ENCODE results near the gene IQGAP3. TPM values are rescaled to one million over a fixed set of nuclear protein-coding genes. Genes with fewer than 3 reads are reported as not detected.

IQGAP3 gene
- total RNA-seq, 1 experiment from 2014 or later = 48.3 TPM

GRCh38 chr1:156549831-156550230 lies 22.5 kb downstream of the IQGAP3 start:
- no peak for TF ChIP-seq CTCF (IDR thresholded peaks at IDR 0.05; ENCODE audit: unreplicated experiment)
- CTCF ChIA-PET = interaction anchor here (0.7 to 1.4 kb wide), 7 partner anchors 14 to 104 kb away, joined by 3 to 4 read pairs (median 3); no protein-coding TSS in a partner anchor
- no peaks in the 10 kb centered on the region for H3K9me3 Mint-ChIP-seq (ENCODE audit: unreplicated experiment)
- DNase-seq (ENCODE audit: unreplicated experiment) = no peak
- BruUV-seq (replicated peaks) = no TSS peak
- H3K4me3 Mint-ChIP-seq (ENCODE audit: unreplicated experiment) = no peak overlapping the region
- H3K4me1 Mint-ChIP-seq (ENCODE audit: insufficient read depth, unreplicated experiment) = peaks cover 17% of the 10 kb centered on the region
- POLR2A ChIA-PET = interaction anchor here (1.9 kb wide), 1 partner anchor 49 kb away, joined by 6 read pairs; the partner anchor contains the start of gene MEF2D
- intact Hi-C loops (cut with micrococcal nuclease) = no loop called here
- peaks cover 34% of the 10 kb centered on the region for H3K36me3 Mint-ChIP-seq (ENCODE audit: insufficient read depth, unreplicated experiment)
- no peaks in the 10 kb centered on the region for H3K27me3 Mint-ChIP-seq (ENCODE audit: insufficient read depth, unreplicated experiment)
- no peak overlapping the region for H3K27ac Mint-ChIP-seq (ENCODE audit: low read depth, unreplicated experiment)

- CTCF ChIA-PET = interaction anchor here (0.7 to 1.4 kb wide), 7 partner anchors 13 to 103 kb away, joined by 3 to 4 read pairs (median 3); no protein-coding TSS in a partner anchor
- no peak for TF ChIP-seq CTCF (IDR thresholded peaks at IDR 0.05; ENCODE audit: unreplicated experiment)
- Mint-ChIP-seq H3K4me3 (ENCODE audit: unreplicated experiment) (no peak overlapping the region), H3K27ac (ENCODE audit: low read depth, unreplicated experiment) (no peak overlapping the region), H3K4me1 (ENCODE audit: insufficient read depth, unreplicated experiment) (peaks cover 17% of the 10 kb centered on the region), H3K27me3 (ENCODE audit: insufficient read depth, unreplicated experiment) (no peaks in the 10 kb centered on the region), H3K9me3 (ENCODE audit: unreplicated experiment) (no peaks in the 10 kb centered on the region), H3K36me3 (ENCODE audit: insufficient read depth, unreplicated experiment) (peaks cover 32% of the 10 kb centered on the region)
- DNase-seq (ENCODE audit: unreplicated experiment) = no peak
- intact Hi-C loops (cut with micrococcal nuclease) = no loop called here
- POLR2A ChIA-PET = interaction anchor here (1.9 kb wide), 1 partner anchor 48 kb away, joined by 6 read pairs; the partner anchor contains the start of gene MEF2D
- BruUV-seq (replicated peaks) = no TSS peak
Measured at GRCh38 chr1:156549390-156549789, 23.0 kb downstream of the IQGAP3 start.

GRCh38 chr1:156547982-156548381 lies 24.4 kb downstream of the IQGAP3 start:
- CTCF ChIA-PET = interaction anchor here (0.7 to 1.9 kb wide), 3 partner anchors 15 to 27 kb away, joined by 3 to 6 read pairs (median 5); no protein-coding TSS in a partner anchor
- POLR2A ChIA-PET = interaction anchor here (1.2 to 1.9 kb wide), 2 partner anchors 9 to 47 kb away, joined by 3 to 6 read pairs; partner anchors contain the start of gene MEF2D
- no peak overlapping the region for H3K4me3 Mint-ChIP-seq (ENCODE audit: unreplicated experiment)
- H3K36me3 Mint-ChIP-seq (ENCODE audit: insufficient read depth, unreplicated experiment) = peaks cover 22% of the 10 kb centered on the region
- no TSS peak for BruUV-seq (replicated peaks)
- TF ChIP-seq CTCF (IDR thresholded peaks at IDR 0.05; ENCODE audit: unreplicated experiment) = no peak
- H3K27me3 Mint-ChIP-seq (ENCODE audit: insufficient read depth, unreplicated experiment) = no peaks in the 10 kb centered on the region
- peaks cover 12% of the 10 kb centered on the region for H3K4me1 Mint-ChIP-seq (ENCODE audit: insufficient read depth, unreplicated experiment)
- intact Hi-C loops (cut with micrococcal nuclease) = no loop called here
- no peak for DNase-seq (ENCODE audit: unreplicated experiment)
- no peak overlapping the region for H3K27ac Mint-ChIP-seq (ENCODE audit: low read depth, unreplicated experiment)
- H3K9me3 Mint-ChIP-seq (ENCODE audit: unreplicated experiment) = no peaks in the 10 kb centered on the region

GRCh38 chr1:156547434-156547833 lies 24.9 kb downstream of the IQGAP3 start:
- Mint-ChIP-seq H3K27ac (ENCODE audit: low read depth, unreplicated experiment) (no peak overlapping the region), H3K27me3 (ENCODE audit: insufficient read depth, unreplicated experiment) (no peaks in the 10 kb centered on the region), H3K4me1 (ENCODE audit: insufficient read depth, unreplicated experiment) (peaks cover 9% of the 10 kb centered on the region), H3K36me3 (ENCODE audit: insufficient read depth, unreplicated experiment) (peaks cover 22% of the 10 kb centered on the region), H3K9me3 (ENCODE audit: unreplicated experiment) (no peaks in the 10 kb centered on the region), H3K4me3 (ENCODE audit: unreplicated experiment) (no peak overlapping the region)
- CTCF ChIA-PET = interaction anchor here (0.7 to 1.9 kb wide), 3 partner anchors 14 to 187 kb away, joined by 5 to 7 read pairs (median 6); no protein-coding TSS in a partner anchor
- no TSS peak for BruUV-seq (replicated peaks)
- DNase-seq (ENCODE audit: unreplicated experiment) = no peak
- POLR2A ChIA-PET = interaction anchor here (1.2 kb wide), 1 partner anchor 9 kb away, joined by 3 read pairs; no protein-coding TSS in a partner anchor
- intact Hi-C loops (cut with micrococcal nuclease) = no loop called here
- TF ChIP-seq CTCF (IDR thresholded peaks at IDR 0.05; ENCODE audit: unreplicated experiment) = no peak

Data from MCF 10A (cell line).